HCT116 (cell line): ENCODE results near the gene PLVAP. TPM values are rescaled to one million over a fixed set of nuclear protein-coding genes. Genes with fewer than 3 reads are reported as not detected.
A peak's percentile ranks its signal among the peaks of the same experiment; 100 is the strongest.

Source experiments
- ATAC-seq: fragments of 200-7000 bp; cut with Tn5 transposase; 2 replicates; pipeline ENCODE4 v1.9.1; 2020; ENCODE audit warnings: mild to moderate bottlenecking, moderate library complexity
- BruUV-seq: library from RNA; stranded (reverse); fragments of 400-500 nt; replicated peaks from 2 replicates; lab custom pipeline; 2021; lab: Mats Ljungman, UMichigan
- CTCF ChIA-PET: fragments of 300-600 bp; sonication (Branson Sonifier 250); formaldehyde crosslinking; loops from one replicate; lab custom pipeline; 2021; ENCODE audit warnings: antibody characterized with exemption; lab: Charles Lee
- POLR2A ChIA-PET: fragments of 300-600, 350-600 bp; sonication (Branson Sonifier 250); formaldehyde crosslinking; loops from one replicate; lab custom pipeline; 2021; ENCODE audit warnings: antibody characterized with exemption; lab: Charles Lee
- RAD21 ChIA-PET, 2 experiments: fragments of 300-600 bp; sonication (Branson Sonifier 250); formaldehyde crosslinking; loops; one replicate each; lab custom pipeline; 2023; ENCODE audit warnings: low total read pairs in 2 of 2; ENCODE audit not compliant: uncharacterized antibody in 2 of 2, unreplicated experiment in 2 of 2, low non-redundant PET in 1 of 2; lab: Charles Lee
- DNase-seq: peaks from one replicate; pipeline ENCODE4 v3.0.0-alpha.2; 2010; ENCODE audit warnings: low read depth, low spot score
- H2AFZ ChIP-seq: fragments of 200-600 bp; shearing (Covaris generic), sonication (generic); 2 replicates; pipeline ENCODE4 v1.6.1; 2017; ENCODE audit warnings: low read depth, mixed run types, mixed read lengths, antibody characterized with exemption, low read length; ENCODE audit not compliant: poor library complexity, severe bottlenecking
- H3K27ac ChIP-seq: 2 replicates; pipeline ENCODE4 v1.5.1; 2012; ENCODE audit warnings: low read depth, low read length
- H3K27me3 ChIP-seq: fragments of 200-600 bp; sonication (generic); 2 replicates; pipeline ENCODE4 v1.6.1; 2016; ENCODE audit warnings: mixed run types, low read length, mixed read lengths; ENCODE audit not compliant: insufficient read depth
- H3K36me3 ChIP-seq, 2 experiments: fragments of 200-500 bp in 1 of 2; fragments of 200-600 bp in 1 of 2; sonication (Bioruptor generic) in 1 of 2; sonication (generic) in 1 of 2; 2 replicates each; pipeline versions ENCODE4 v1.5.1 to v1.6.1; 2014 to 2016; ENCODE audit warnings: low read length in 2 of 2, inconsistent platforms in 1 of 2, mixed read lengths in 1 of 2, mixed run types in 1 of 2; ENCODE audit not compliant: insufficient read depth in 2 of 2, control insufficient read depth in 1 of 2
- H3K4me1 ChIP-seq, 2 experiments: fragments of 200-600 bp in 1 of 2; sonication (generic) in 1 of 2; 2 replicates each; pipeline versions ENCODE4 v1.5.1 to v1.6.1; 2012 to 2017; ENCODE audit warnings: low read length in 2 of 2, inconsistent platforms in 1 of 2, mild to moderate bottlenecking in 1 of 2, mixed read lengths in 1 of 2, mixed run types in 1 of 2, moderate library complexity in 1 of 2; ENCODE audit not compliant: insufficient read depth in 2 of 2, control insufficient read depth in 1 of 2
- H3K4me2 ChIP-seq: fragments of 200-600 bp; sonication (generic); 2 replicates; pipeline ENCODE4 v1.6.1; 2017; ENCODE audit warnings: mixed run types, low read length, mixed read lengths
- H3K4me3 ChIP-seq, 2 experiments: fragments of 200-600 bp in 1 of 2; sonication (generic) in 1 of 2; replicated peaks in 1 of 2; 2 replicates each; pipeline ENCODE4 v1.5.1; 2011 to 2016; ENCODE audit warnings: low read length in 2 of 2, control low read depth in 1 of 2, low read depth in 1 of 2, mild to moderate bottlenecking in 1 of 2, mixed read lengths in 1 of 2, mixed run types in 1 of 2
- H3K79me2 ChIP-seq: fragments of 200-600 bp; sonication (generic); 2 replicates; pipeline ENCODE4 v1.6.1; 2017; ENCODE audit warnings: mild to moderate bottlenecking, mixed run types, low read length, moderate library complexity, mixed read lengths; ENCODE audit not compliant: insufficient read depth
- H3K9ac ChIP-seq: fragments of 200-600 bp; sonication (generic); 2 replicates; pipeline ENCODE4 v1.6.1; 2016; ENCODE audit warnings: low read length, mixed read lengths
- H3K9me2 ChIP-seq: fragments of 200-600 bp; sonication (generic), shearing (Covaris generic); 2 replicates; pipeline ENCODE4 v1.6.1; 2017; ENCODE audit warnings: mixed run types, mild to moderate bottlenecking, moderate library complexity; ENCODE audit not compliant: insufficient read depth
- H3K9me3 ChIP-seq, 2 experiments: fragments of 200-500 bp in 1 of 2; fragments of 200-600 bp in 1 of 2; sonication (Bioruptor generic) in 1 of 2; sonication (generic) in 1 of 2; 2 replicates each; pipeline ENCODE4 v1.6.1; 2014 to 2017; ENCODE audit warnings: low read length in 2 of 2, mixed read lengths in 2 of 2, inconsistent platforms in 1 of 2, low read depth in 1 of 2, mild to moderate bottlenecking in 1 of 2, mixed run types in 1 of 2, moderate library complexity in 1 of 2; ENCODE audit not compliant: control insufficient read depth in 1 of 2, insufficient read depth in 1 of 2
- H4K20me1 ChIP-seq: fragments of 200-600 bp; sonication (generic), shearing (Covaris generic); 2 replicates; pipeline ENCODE4 v1.6.1; 2017; ENCODE audit warnings: mixed run types, mild to moderate bottlenecking, moderate library complexity; ENCODE audit not compliant: insufficient read depth
- CEBPB ChIP-seq: IDR thresholded peaks from 2 replicates; pipeline ENCODE4 v1.6.1; 2012; ENCODE audit warnings: low read depth
- CTCF ChIP-seq, 3 experiments: fragments of 200-600 bp in 1 of 3; sonication (generic) in 1 of 3; IDR thresholded peaks in 2 of 3; conservative IDR thresholded peaks in 1 of 3; 2 replicates each; pipeline ENCODE4 v1.5.1; 2012 to 2017; ENCODE audit warnings: low read depth in 2 of 3, low read length in 2 of 3, antibody characterized with exemption in 1 of 3, borderline replicate concordance in 1 of 3, control low read depth in 1 of 3, mild to moderate bottlenecking in 1 of 3, mixed read lengths in 1 of 3, mixed run types in 1 of 3, moderate library complexity in 1 of 3; ENCODE audit not compliant: insufficient read depth in 1 of 3
- FOSL1 ChIP-seq: IDR thresholded peaks from 2 replicates; pipeline ENCODE4 v1.6.1; 2012; ENCODE audit warnings: low read depth
- JUND ChIP-seq: IDR thresholded peaks from 2 replicates; pipeline ENCODE4 v1.6.1; 2012
- MAX ChIP-seq: IDR thresholded peaks from 2 replicates; pipeline ENCODE4 v1.6.1; 2012
- POLR2A ChIP-seq: IDR thresholded peaks from 2 replicates; pipeline ENCODE4 v1.7.0; 2011; ENCODE audit warnings: borderline replicate concordance; ENCODE audit not compliant: insufficient read depth, insufficient read length; ENCODE audit errors: extremely low read depth
- POLR2AphosphoS5 ChIP-seq: IDR thresholded peaks from 2 replicates; pipeline ENCODE4 v1.6.1; 2011; ENCODE audit warnings: mild to moderate bottlenecking, low read depth, low read length, moderate library complexity
- TCF7L2 ChIP-seq: IDR thresholded peaks from 2 replicates; pipeline ENCODE4 v1.7.0; 2011; ENCODE audit warnings: borderline replicate concordance, inconsistent platforms; ENCODE audit not compliant: insufficient read depth, insufficient read length; ENCODE audit errors: extremely low read depth
- ZBTB33 ChIP-seq: IDR thresholded peaks from 2 replicates; pipeline ENCODE4 v1.6.1; 2011; ENCODE audit warnings: mild to moderate bottlenecking, low read length, moderate library complexity; ENCODE audit not compliant: insufficient replicate concordance; ENCODE audit errors: extremely low read depth
- ZFX ChIP-seq: fragments of 450-650 bp; IDR thresholded peaks from 2 replicates; pipeline ENCODE4 v1.6.1; 2017
- intact Hi-C: fragments of 100-400 bp; cut with micrococcal nuclease; formaldehyde crosslinking; loops from 2 replicates; pipeline ENCODE4 v1.10.0; 2022
- total RNA-seq: library from RNA; stranded (reverse); gene quantifications from one replicate; pipeline ENCODE4 v1.2.1, GENCODE V29; 2021; ENCODE audit not compliant: unreplicated experiment

PLVAP gene
- total RNA-seq, 1 experiment from 2014 or later = 0.47 TPM

- H4K20me1 ChIP-seq = no peaks in the 10 kb centered on the region
- H3K9ac ChIP-seq = no peak overlapping the region
- CTCF ChIA-PET = no interaction called here
- H3K4me3 ChIP-seq = no peak overlapping the region
- peak overlapping the region; percentile 24; the same call in 1 of the 2 replicates for H3K27ac ChIP-seq
- POLR2A ChIA-PET = no interaction called here
- peaks cover 8 to 19% of the 10 kb centered on the region in 2 experiments for H3K36me3 ChIP-seq
- DNase-seq (no peak), ATAC-seq (no peak)
- BruUV-seq = no TSS peak
- TF ChIP-seq POLR2AphosphoS5 (no peak), FOSL1 (no peak), CTCF (IDR thresholded peaks at IDR 0.05 in 2 of 3, conservative IDR thresholded peaks at IDR 0.05 in 1 of 3; ENCODE audit: borderline replicate concordance in 1 of 3, insufficient read depth in 1 of 3, low read depth in 2 of 3, low read length in 2 of 3) (no peak), ZBTB33 (no peak), TCF7L2 (no peak), JUND (no peak), POLR2A (no peak), CEBPB (no peak), ZFX (no peak), MAX (no peak)
- TF ChIP-seq, all 23 proteins: peak for 0
- H3K27me3 ChIP-seq = no peaks in the 10 kb centered on the region
- RAD21 ChIA-PET = no interaction called here
- intact Hi-C loops = no loop called here
- H3K9me3 ChIP-seq = no peaks in the 10 kb centered on the region
- peaks cover 47% of the 10 kb centered on the region for H3K79me2 ChIP-seq
- H3K4me2 ChIP-seq = no peak overlapping the region
- peaks cover 37 to 51% of the 10 kb centered on the region in 2 experiments for H3K4me1 ChIP-seq
- no peak overlapping the region for H2AFZ ChIP-seq
- no peaks in the 10 kb centered on the region for H3K9me2 ChIP-seq
Observed at GRCh38 chr19:17314007-17314593, 63.0 kb downstream of the PLVAP start.
